DOHH2 (cell line): ENCODE data around the gene DCAF4.

Experiments used
- H3F3A ChIP-seq: fragments of 200-600 bp; sonication (generic), shearing (Covaris generic); 2 replicates; pipeline ENCODE4 v1.6.0; 2016; ENCODE audit warnings: antibody characterized with exemption, mild to moderate bottlenecking; ENCODE audit not compliant: control insufficient read depth, insufficient read depth
- H3K27ac ChIP-seq: fragments of 200-600 bp; sonication (generic); 2 replicates; pipeline ENCODE4 v1.5.1; 2014; ENCODE audit warnings: low read depth, mild to moderate bottlenecking, low read length, moderate library complexity
- H3K27me3 ChIP-seq: fragments of 200-600 bp; sonication (generic); 2 replicates; pipeline ENCODE4 v1.6.1; 2014; ENCODE audit warnings: mild to moderate bottlenecking, low read length, mixed read lengths; ENCODE audit not compliant: control insufficient read depth
- H3K36me3 ChIP-seq: fragments of 200-600 bp; sonication (generic); 2 replicates; pipeline ENCODE4 v1.6.1; 2014; ENCODE audit warnings: mild to moderate bottlenecking, low read length, moderate library complexity, mixed read lengths; ENCODE audit not compliant: control insufficient read depth
- H3K4me1 ChIP-seq: fragments of 200-600 bp; sonication (generic); 2 replicates; pipeline ENCODE4 v1.6.1; 2014; ENCODE audit warnings: mild to moderate bottlenecking, low read length, mixed read lengths; ENCODE audit not compliant: control insufficient read depth
- H3K4me2 ChIP-seq: fragments of 200-600 bp; sonication (generic); 2 replicates; pipeline ENCODE4 v1.6.0; 2014; ENCODE audit warnings: mild to moderate bottlenecking, low read length, moderate library complexity
- H3K4me3 ChIP-seq: fragments of 200-600 bp; sonication (generic); 2 replicates; pipeline ENCODE4 v1.5.1; 2014; ENCODE audit warnings: mild to moderate bottlenecking, low read length, mixed read lengths
- H3K79me2 ChIP-seq: fragments of 200-600 bp; sonication (generic); 2 replicates; pipeline ENCODE4 v1.6.1; 2014; ENCODE audit warnings: mild to moderate bottlenecking, low read length, mixed read lengths; ENCODE audit not compliant: control insufficient read depth
- H3K9me2 ChIP-seq: fragments of 200-600 bp; sonication (generic); replicated peaks from 2 replicates; pipeline ENCODE4 v1.6.1; 2014; ENCODE audit warnings: mild to moderate bottlenecking, low read length, mixed read lengths; ENCODE audit not compliant: control insufficient read depth
- H3K9me3 ChIP-seq: fragments of 200-600 bp; sonication (generic); 2 replicates; pipeline ENCODE4 v1.6.1; 2014; ENCODE audit warnings: antibody characterized with exemption, low read length, mixed read lengths; ENCODE audit not compliant: control insufficient read depth, insufficient read depth
- H4K20me1 ChIP-seq: fragments of 200-600 bp; sonication (generic); 2 replicates; pipeline ENCODE4 v1.6.0; 2014; ENCODE audit warnings: low read depth, mild to moderate bottlenecking, antibody characterized with exemption, low read length, moderate library complexity; ENCODE audit not compliant: control insufficient read depth, insufficient read depth
- EZH2phosphoT487 ChIP-seq: fragments of 200-600 bp; sonication (generic); IDR thresholded peaks from 2 replicates; pipeline ENCODE4 v1.6.1; 2017; ENCODE audit warnings: borderline replicate concordance, mild to moderate bottlenecking, antibody characterized with exemption, low read length, moderate library complexity, mixed read lengths
- TF ChIP-seq, protein P1 (sequence below): fragments of 200-600 bp; sonication (generic); IDR thresholded peaks from one replicate; pipeline ENCODE4 v1.5.1; 2014; ENCODE audit warnings: antibody characterized with exemption, mild to moderate bottlenecking, low read depth, low read length; ENCODE audit not compliant: poor library complexity, severe bottlenecking

DCAF4 gene

DNA sequence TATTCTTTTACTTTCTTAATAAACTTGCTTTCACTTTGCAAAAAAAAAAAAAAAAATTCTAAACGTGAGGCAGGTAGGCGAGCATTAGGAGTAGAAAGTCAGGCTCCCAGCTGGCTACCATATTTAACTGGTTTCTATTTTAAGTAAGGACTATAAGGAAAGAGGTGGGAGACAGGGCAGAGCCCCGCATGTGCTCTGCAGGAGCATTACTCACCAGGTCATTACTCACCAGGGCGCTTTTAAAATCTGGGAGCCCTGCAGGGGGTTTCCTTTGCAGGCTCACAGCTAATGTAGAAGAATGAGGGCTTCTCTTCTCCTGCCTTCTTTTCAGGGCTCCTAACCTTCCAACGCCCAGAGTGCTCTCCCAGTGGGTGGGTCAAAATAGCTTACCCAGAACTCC is 18.4 kb upstream of the DCAF4 start:
- H3K36me3 ChIP-seq: no peaks in the 10 kb centered on the region
- H4K20me1 ChIP-seq: no peaks in the 10 kb centered on the region
- no peaks in the 10 kb centered on the region for H3F3A ChIP-seq
- H3K27me3 ChIP-seq: peaks cover 23% of the 10 kb centered on the region
- H3K9me2 ChIP-seq: no peaks in the 10 kb centered on the region
- no peak overlapping the region for H3K4me3 ChIP-seq
- no peaks in the 10 kb centered on the region for H3K9me3 ChIP-seq
- H3K27ac ChIP-seq: no peak overlapping the region
- H3K4me2 ChIP-seq: no peak overlapping the region
- no peaks in the 10 kb centered on the region for H3K79me2 ChIP-seq
- TF ChIP-seq, protein P1, sequence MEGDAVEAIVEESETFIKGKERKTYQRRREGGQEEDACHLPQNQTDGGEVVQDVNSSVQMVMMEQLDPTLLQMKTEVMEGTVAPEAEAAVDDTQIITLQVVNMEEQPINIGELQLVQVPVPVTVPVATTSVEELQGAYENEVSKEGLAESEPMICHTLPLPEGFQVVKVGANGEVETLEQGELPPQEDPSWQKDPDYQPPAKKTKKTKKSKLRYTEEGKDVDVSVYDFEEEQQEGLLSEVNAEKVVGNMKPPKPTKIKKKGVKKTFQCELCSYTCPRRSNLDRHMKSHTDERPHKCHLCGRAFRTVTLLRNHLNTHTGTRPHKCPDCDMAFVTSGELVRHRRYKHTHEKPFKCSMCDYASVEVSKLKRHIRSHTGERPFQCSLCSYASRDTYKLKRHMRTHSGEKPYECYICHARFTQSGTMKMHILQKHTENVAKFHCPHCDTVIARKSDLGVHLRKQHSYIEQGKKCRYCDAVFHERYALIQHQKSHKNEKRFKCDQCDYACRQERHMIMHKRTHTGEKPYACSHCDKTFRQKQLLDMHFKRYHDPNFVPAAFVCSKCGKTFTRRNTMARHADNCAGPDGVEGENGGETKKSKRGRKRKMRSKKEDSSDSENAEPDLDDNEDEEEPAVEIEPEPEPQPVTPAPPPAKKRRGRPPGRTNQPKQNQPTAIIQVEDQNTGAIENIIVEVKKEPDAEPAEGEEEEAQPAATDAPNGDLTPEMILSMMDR: no peak
- TF ChIP-seq EZH2phosphoT487: no peak
- H3K4me1 ChIP-seq: no peaks in the 10 kb centered on the region

DNA sequence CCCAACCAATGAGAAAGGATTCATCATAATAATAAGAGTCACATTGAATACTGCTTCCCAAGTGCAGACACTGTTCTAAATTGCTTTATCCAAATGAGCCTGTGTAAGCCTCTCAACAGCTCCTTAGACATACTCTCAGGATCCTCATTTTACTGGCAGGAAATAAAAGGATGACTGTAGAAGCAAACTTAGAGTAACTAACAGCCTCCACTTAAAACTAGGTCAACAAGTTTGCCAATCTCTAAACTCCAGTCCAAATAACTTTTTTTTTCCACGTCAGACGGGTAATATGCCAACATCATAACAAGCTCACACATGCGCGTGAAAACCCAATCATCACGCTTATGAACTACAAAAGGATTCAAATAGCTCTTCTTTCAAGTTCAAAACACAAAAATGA is 17.1 kb upstream of the DCAF4 start:
- no peaks in the 10 kb centered on the region for H3F3A ChIP-seq
- no peaks in the 10 kb centered on the region for H3K79me2 ChIP-seq
- no peak overlapping the region for H3K27ac ChIP-seq
- H3K9me3 ChIP-seq: no peaks in the 10 kb centered on the region
- H3K4me2 ChIP-seq: no peak overlapping the region
- H3K27me3 ChIP-seq: peaks cover 26% of the 10 kb centered on the region
- H3K9me2 ChIP-seq: no peaks in the 10 kb centered on the region
- no peaks in the 10 kb centered on the region for H4K20me1 ChIP-seq
- no peak overlapping the region for H3K4me3 ChIP-seq
- no peaks in the 10 kb centered on the region for H3K4me1 ChIP-seq
- no peaks in the 10 kb centered on the region for H3K36me3 ChIP-seq
- TF ChIP-seq EZH2phosphoT487: no peak
- TF ChIP-seq, protein P1: no peak

DNA sequence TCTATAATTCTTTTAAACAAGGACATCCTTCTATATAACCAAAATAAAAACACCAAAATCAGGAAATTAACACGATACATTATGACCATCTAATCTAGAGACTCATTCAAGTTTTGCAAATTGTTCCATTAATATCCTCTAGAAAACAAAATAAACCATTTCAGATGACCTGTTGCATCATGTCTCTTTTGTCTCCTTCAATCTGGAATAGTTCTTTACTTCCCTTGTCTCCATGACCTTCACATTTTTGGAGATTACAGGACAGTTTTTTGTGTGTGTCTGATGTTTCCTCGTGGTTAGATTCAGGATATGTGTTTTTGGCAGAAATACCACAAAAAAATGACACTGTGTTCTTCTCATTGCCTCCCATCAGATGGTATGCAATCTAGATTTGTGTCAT is 12.5 kb upstream of the DCAF4 start:
- Histone ChIP-seq H3K9me3 (no peaks in the 10 kb centered on the region), H3K27ac (no peak overlapping the region), H3K79me2 (no peaks in the 10 kb centered on the region), H3K4me3 (no peak overlapping the region), H3K4me1 (no peaks in the 10 kb centered on the region), H3K9me2 (no peaks in the 10 kb centered on the region), H3F3A (no peaks in the 10 kb centered on the region), H3K27me3 (peaks cover 25% of the 10 kb centered on the region), H4K20me1 (no peaks in the 10 kb centered on the region), H3K36me3 (no peaks in the 10 kb centered on the region), H3K4me2 (no peak overlapping the region)
- TF ChIP-seq, protein P1: no peak
- TF ChIP-seq EZH2phosphoT487: no peak

DNA sequence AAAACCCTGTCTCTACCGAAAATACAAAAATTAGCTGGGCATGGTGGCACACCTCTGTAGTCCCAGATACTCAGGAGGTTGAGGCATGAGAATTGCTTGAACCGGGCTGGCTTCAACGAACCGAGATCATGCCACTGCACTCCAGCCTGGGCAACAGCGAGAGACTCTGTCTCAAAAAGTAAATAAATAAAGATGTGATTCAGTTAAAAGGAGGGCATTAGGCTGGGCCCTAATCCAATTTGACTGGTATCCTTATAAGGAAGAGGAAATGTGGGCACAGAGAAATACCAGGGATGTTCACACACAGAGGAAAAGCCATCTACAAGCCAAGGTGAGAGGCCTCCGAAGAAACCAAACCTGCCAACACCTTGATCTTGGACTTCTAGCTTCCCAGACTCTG is 10.1 kb upstream of the DCAF4 start:
- Histone ChIP-seq H3K27me3 (peaks cover 34% of the 10 kb centered on the region), H3K4me3 (no peak overlapping the region), H3K4me2 (no peak overlapping the region), H3K27ac (no peak overlapping the region), H3K9me3 (no peaks in the 10 kb centered on the region), H3K9me2 (no peaks in the 10 kb centered on the region), H3K4me1 (no peaks in the 10 kb centered on the region), H3F3A (no peaks in the 10 kb centered on the region), H3K36me3 (no peaks in the 10 kb centered on the region), H3K79me2 (no peaks in the 10 kb centered on the region), H4K20me1 (no peaks in the 10 kb centered on the region)
- TF ChIP-seq, protein P1: no peak
- TF ChIP-seq EZH2phosphoT487: no peak
